ENCODE measurements around the gene ZNF324B. TPM values are rescaled to one million over a fixed set of nuclear protein-coding genes. Genes with fewer than 3 reads are reported as not detected.

The ZNF324B gene
- total RNA-seq, 1 donor from 2014 or later: 3.1 TPM

- Histone ChIP-seq H3K9me3 (replicated peaks) (no peaks in the 10 kb centered on the region), H3K36me3 (peaks cover 44% of the 10 kb centered on the region), H3K27me3 (ENCODE audit: low read depth) (no peaks in the 10 kb centered on the region), H3K4me1 (peaks cover 39% of the 10 kb centered on the region), H3K27ac (replicated peaks) (no peak overlapping the region), H3K4me3 (no peak overlapping the region)
- intact Hi-C loops (cut with micrococcal nuclease): no loop called here
- DNase-seq: no peak
- no peak for TF ChIP-seq CTCF (IDR thresholded peaks at IDR 0.05; ENCODE audit: borderline replicate concordance)
Measured at GRCh38 chr19:58471736-58472135, 20.3 kb downstream of the ZNF324B start.

GRCh38 chr19:58473775-58474174 lies 22.4 kb downstream of the ZNF324B start:
- intact Hi-C loops (cut with micrococcal nuclease): no loop called here
- H3K27me3 ChIP-seq (ENCODE audit: low read depth): no peaks in the 10 kb centered on the region
- no peak overlapping the region for H3K27ac ChIP-seq (replicated peaks)
- H3K4me3 ChIP-seq: no peak overlapping the region
- no peak for TF ChIP-seq CTCF (IDR thresholded peaks at IDR 0.05; ENCODE audit: borderline replicate concordance)
- no peaks in the 10 kb centered on the region for H3K9me3 ChIP-seq (replicated peaks)
- H3K4me1 ChIP-seq: peaks cover 28% of the 10 kb centered on the region
- H3K36me3 ChIP-seq: peaks cover 48% of the 10 kb centered on the region
- no peak for DNase-seq

- TF ChIP-seq CTCF (IDR thresholded peaks at IDR 0.05; ENCODE audit: borderline replicate concordance): no peak
- no peak for DNase-seq
- no peak overlapping the region for H3K4me3 ChIP-seq
- H3K4me1 ChIP-seq: peaks cover 25% of the 10 kb centered on the region
- intact Hi-C loops (cut with micrococcal nuclease): no loop called here
- peaks cover 47% of the 10 kb centered on the region for H3K36me3 ChIP-seq
- no peaks in the 10 kb centered on the region for H3K27me3 ChIP-seq (ENCODE audit: low read depth)
- no peak overlapping the region for H3K27ac ChIP-seq (replicated peaks)
- no peaks in the 10 kb centered on the region for H3K9me3 ChIP-seq (replicated peaks)
Measured at GRCh38 chr19:58474291-58474996, 23.0 kb downstream of the ZNF324B start.

GRCh38 chr19:58474997-58475713 lies 23.7 kb downstream of the ZNF324B start:
- Histone ChIP-seq H3K4me3 (peak overlapping the region; percentile 77), H3K27me3 (ENCODE audit: low read depth) (no peaks in the 10 kb centered on the region), H3K36me3 (peaks cover 42% of the 10 kb centered on the region), H3K4me1 (peaks cover 25% of the 10 kb centered on the region), H3K9me3 (replicated peaks) (no peaks in the 10 kb centered on the region), H3K27ac (replicated peaks) (peak overlapping the region; percentile 96)
- TF ChIP-seq CTCF (IDR thresholded peaks at IDR 0.05; ENCODE audit: borderline replicate concordance): no peak
- no peak for DNase-seq
- intact Hi-C loops (cut with micrococcal nuclease): no loop called here

- Histone ChIP-seq H3K9me3 (replicated peaks) (no peaks in the 10 kb centered on the region), H3K36me3 (peaks cover 42% of the 10 kb centered on the region), H3K27me3 (ENCODE audit: low read depth) (no peaks in the 10 kb centered on the region), H3K27ac (replicated peaks) (peak within 1 kb of the TSS; percentile 96), H3K4me1 (peaks cover 25% of the 10 kb centered on the region), H3K4me3 (peak within 1 kb of the TSS; percentile 77)
- intact Hi-C loops (cut with micrococcal nuclease): no loop called here
- no peak for TF ChIP-seq CTCF (IDR thresholded peaks at IDR 0.05; ENCODE audit: borderline replicate concordance)
- DNase-seq: peak; percentile 97
Measured at GRCh38 chr19:58475714-58476497, 24.5 kb downstream of the ZNF324B start, which contains the start of gene ZNF446. ZNF446 (plus strand) TSS chr19:58476352; CDS start chr19:58477219, 867 bp downstream.
